SJCRH30 (cell line): Measurements from ENCODE around the gene WDFY4. TPM values are rescaled to one million over a fixed set of nuclear protein-coding genes. Genes with fewer than 3 reads are reported as not detected.
"Not testable (repeated sequence)": the region's sequence is repeated elsewhere in the genome, so short reads cannot be mapped to it uniquely, and the experiment has no call there.

Source experiments
- DNase-seq, 2 experiments: peaks; one replicate each; pipeline ENCODE4 v3.0.0-alpha.2; 2015 to 2020
- H3K27ac ChIP-seq: fragments of 250-450 bp; sonication (Bioruptor Pico); 2 replicates; pipeline ENCODE4 v1.5.1; 2020; ENCODE audit warnings: mild to moderate bottlenecking, moderate library complexity
- H3K27me3 ChIP-seq: fragments of 250-450 bp; sonication (Bioruptor Pico); 2 replicates; pipeline ENCODE4 v1.5.1; 2020; ENCODE audit warnings: mild to moderate bottlenecking, moderate library complexity
- H3K36me3 ChIP-seq: fragments of 250-450 bp; sonication (Bioruptor Pico); 2 replicates; pipeline ENCODE4 v1.5.1; 2020; ENCODE audit warnings: mild to moderate bottlenecking, moderate library complexity
- H3K4me1 ChIP-seq: fragments of 250-450 bp; sonication (Bioruptor Pico); 2 replicates; pipeline ENCODE4 v1.5.1; 2020; ENCODE audit warnings: mild to moderate bottlenecking, moderate library complexity
- H3K4me3 ChIP-seq: fragments of 250-450 bp; sonication (Bioruptor Pico); 2 replicates; pipeline ENCODE4 v1.5.1; 2020; ENCODE audit warnings: mild to moderate bottlenecking, moderate library complexity
- H3K9me3 ChIP-seq: fragments of 250-450 bp; sonication (Bioruptor Pico); replicated peaks from 2 replicates; pipeline ENCODE4 v1.5.1; 2020; ENCODE audit warnings: mild to moderate bottlenecking, moderate library complexity
- total RNA-seq: library from RNA; depleted of rRNA; stranded (reverse); fragments of >200 nt; shearing (Covaris generic); gene quantifications from 2 replicates; pipeline ENCODE4 v1.2.3, GENCODE V29; 2014; rRNA removed

Gene WDFY4
- total RNA-seq = not detected in 2 replicates

- no peak for DNase-seq
- Histone ChIP-seq H3K9me3 (no peaks in the 10 kb centered on the region), H3K27ac (no peak within 1 kb of the TSS), H3K27me3 (no peaks in the 10 kb centered on the region), H3K36me3 (no peaks in the 10 kb centered on the region), H3K4me1 (no peaks in the 10 kb centered on the region), H3K4me3 (no peak within 1 kb of the TSS)
These were observed at the start of gene WDFY4 for GRCh38 chr10:48684792-48685623. Gene WDFY4 (plus strand): TSS chr10:48684873. CDS start chr10:48709733, 24,860 bp downstream.

- Histone ChIP-seq H3K27ac (no peak overlapping the region), H3K9me3 (no peaks in the 10 kb centered on the region), H3K4me1 (no peaks in the 10 kb centered on the region), H3K4me3 (no peak overlapping the region), H3K36me3 (no peaks in the 10 kb centered on the region), H3K27me3 (no peaks in the 10 kb centered on the region)
- DNase-seq = no peak
These were observed 49.6 kb upstream of the WDFY4 start for GRCh38 chr10:48634984-48635557.

- Histone ChIP-seq H3K4me1 (no peaks in the 10 kb centered on the region), H3K9me3 (no peaks in the 10 kb centered on the region), H3K4me3 (no peak overlapping the region), H3K36me3 (no peaks in the 10 kb centered on the region), H3K27ac (no peak overlapping the region), H3K27me3 (no peaks in the 10 kb centered on the region)
- no peak for DNase-seq
These were observed 48.4 kb upstream of the WDFY4 start for GRCh38 chr10:48636231-48636630.

GRCh38 chr10:48636901-48637300 lies 47.8 kb upstream of the WDFY4 start:
- no peaks in the 10 kb centered on the region for H3K36me3 ChIP-seq
- H3K4me1 ChIP-seq = no peaks in the 10 kb centered on the region
- no peak overlapping the region for H3K4me3 ChIP-seq
- no peak overlapping the region for H3K27ac ChIP-seq
- DNase-seq = no peak
- no peaks in the 10 kb centered on the region for H3K9me3 ChIP-seq
- no peaks in the 10 kb centered on the region for H3K27me3 ChIP-seq

- H3K4me1 ChIP-seq = no peaks in the 10 kb centered on the region
- no peak overlapping the region for H3K4me3 ChIP-seq
- H3K9me3 ChIP-seq = no peaks in the 10 kb centered on the region
- H3K36me3 ChIP-seq = no peaks in the 10 kb centered on the region
- H3K27ac ChIP-seq = no peak overlapping the region
- no peak for DNase-seq
- H3K27me3 ChIP-seq = no peaks in the 10 kb centered on the region
These were observed 46.5 kb upstream of the WDFY4 start for GRCh38 chr10:48638158-48638557.

GRCh38 chr10:48638739-48639527 lies 45.7 kb upstream of the WDFY4 start:
- Histone ChIP-seq H3K4me1 (no peaks in the 10 kb centered on the region), H3K4me3 (no peak overlapping the region)

GRCh38 chr10:48639632-48640031 lies 45.0 kb upstream of the WDFY4 start:
- Histone ChIP-seq H3K36me3 (no peaks in the 10 kb centered on the region), H3K4me1 (no peaks in the 10 kb centered on the region), H3K27me3 (no peaks in the 10 kb centered on the region), H3K9me3 (no peaks in the 10 kb centered on the region), H3K4me3 (no peak overlapping the region), H3K27ac (no peak overlapping the region)
- DNase-seq = no peak

More at GRCh38 chr10:48638739-48639527, 45.7 kb upstream of the WDFY4 start:
- no peaks in the 10 kb centered on the region for H3K36me3 ChIP-seq
- no peaks in the 10 kb centered on the region for H3K9me3 ChIP-seq
- no peak for DNase-seq
- no peaks in the 10 kb centered on the region for H3K27me3 ChIP-seq
- H3K27ac ChIP-seq = no peak overlapping the region

- Histone ChIP-seq H3K36me3 (no peaks in the 10 kb centered on the region), H3K9me3 (no peaks in the 10 kb centered on the region), H3K4me1 (no peaks in the 10 kb centered on the region), H3K27ac (no peak overlapping the region), H3K4me3 (no peak overlapping the region), H3K27me3 (no peaks in the 10 kb centered on the region)
- no peak for DNase-seq
These were observed 44.3 kb upstream of the WDFY4 start for GRCh38 chr10:48640326-48640725.

- not testable (repeated sequence) for H3K4me3 ChIP-seq, DNase-seq, H3K36me3 ChIP-seq, H3K4me1 ChIP-seq, H3K27ac ChIP-seq, H3K27me3 ChIP-seq, H3K9me3 ChIP-seq
These were observed 43.5 kb upstream of the WDFY4 start for GRCh38 chr10:48641099-48641690.

GRCh38 chr10:48645600-48645999 lies 39.1 kb upstream of the WDFY4 start:
- no peaks in the 10 kb centered on the region for H3K9me3 ChIP-seq
- H3K36me3 ChIP-seq = no peaks in the 10 kb centered on the region
- no peak overlapping the region for H3K4me3 ChIP-seq
- no peak for DNase-seq
- no peak overlapping the region for H3K27ac ChIP-seq
- H3K4me1 ChIP-seq = no peaks in the 10 kb centered on the region
- no peaks in the 10 kb centered on the region for H3K27me3 ChIP-seq

- DNase-seq, H3K27me3 ChIP-seq, H3K4me1 ChIP-seq, H3K27ac ChIP-seq, H3K9me3 ChIP-seq, H3K4me3 ChIP-seq, H3K36me3 ChIP-seq: not testable (repeated sequence)
These were observed 37.6 kb upstream of the WDFY4 start for GRCh38 chr10:48647073-48647472.

- Histone ChIP-seq H3K4me3 (no peak overlapping the region), H3K36me3 (no peaks in the 10 kb centered on the region), H3K4me1 (no peaks in the 10 kb centered on the region), H3K9me3 (no peaks in the 10 kb centered on the region), H3K27me3 (no peaks in the 10 kb centered on the region), H3K27ac (no peak overlapping the region)
- no peak for DNase-seq
These were observed 36.3 kb upstream of the WDFY4 start for GRCh38 chr10:48648172-48648942.

- H3K9me3 ChIP-seq = no peaks in the 10 kb centered on the region
- no peak for DNase-seq
- H3K27me3 ChIP-seq = no peaks in the 10 kb centered on the region
- H3K4me1 ChIP-seq = no peaks in the 10 kb centered on the region
- H3K36me3 ChIP-seq = no peaks in the 10 kb centered on the region
- no peak overlapping the region for H3K27ac ChIP-seq
- no peak overlapping the region for H3K4me3 ChIP-seq
These were observed 35.2 kb upstream of the WDFY4 start for GRCh38 chr10:48649349-48649944.

- no peaks in the 10 kb centered on the region for H3K36me3 ChIP-seq
- DNase-seq = no peak
- no peaks in the 10 kb centered on the region for H3K9me3 ChIP-seq
These were observed 33.4 kb upstream of the WDFY4 start for GRCh38 chr10:48651293-48651692.

More at GRCh38 chr10:48651293-48651692, 33.4 kb upstream of the WDFY4 start:
- H3K4me3 ChIP-seq = no peak overlapping the region
- no peaks in the 10 kb centered on the region for H3K27me3 ChIP-seq
- no peak overlapping the region for H3K27ac ChIP-seq
- H3K4me1 ChIP-seq = no peaks in the 10 kb centered on the region
